HG02852 (cell line): Measurements from ENCODE around the gene TCN1.
A peak's percentile ranks its signal among the peaks of the same experiment; 100 is the strongest.

Experiments
- ATAC-seq: cut with Tn5 transposase; IDR thresholded peaks from one replicate; pipeline ENCODE4 v1.9.1; 2021; ENCODE audit warnings: mild to moderate bottlenecking, moderate library complexity; ENCODE audit not compliant: unreplicated experiment

TCN1 gene

DNA sequence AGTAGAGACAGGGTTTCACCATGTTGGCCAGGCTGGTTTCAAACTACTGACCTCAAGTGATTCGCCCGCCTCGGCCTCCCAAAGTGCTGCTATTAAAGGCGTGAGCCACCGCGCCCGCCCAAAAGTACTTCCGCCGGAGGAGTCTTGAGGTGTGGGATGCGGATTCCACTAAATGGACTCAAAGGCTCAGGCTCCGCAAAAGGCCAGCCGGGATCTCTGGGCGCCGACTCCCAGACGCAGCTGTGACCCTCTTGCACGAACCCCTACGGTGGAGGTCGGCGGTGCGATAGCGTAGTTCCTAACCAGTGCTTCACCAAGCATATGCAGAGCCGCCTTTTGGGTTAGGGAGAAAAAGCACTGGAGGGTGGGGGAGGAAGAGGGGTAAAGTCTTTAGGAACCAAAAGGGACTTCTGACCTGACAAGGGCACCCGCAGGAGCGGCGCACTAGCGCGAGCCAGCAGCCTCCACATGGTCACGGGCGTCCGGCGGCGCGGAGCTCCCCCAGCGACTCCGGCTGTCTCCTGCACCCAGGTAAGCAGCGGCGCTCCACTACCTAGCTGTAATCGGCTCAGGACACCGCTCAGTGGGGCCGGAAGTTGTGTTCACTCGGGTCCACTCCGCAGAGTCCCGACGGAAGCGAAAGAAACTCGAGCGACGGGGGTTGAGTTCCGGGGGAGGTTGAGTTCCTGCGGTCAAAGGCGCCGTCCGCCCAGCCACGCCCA lies 55.9 kb downstream of the TCN1 start, which contains the start of gene MRPL16:
TSS of gene MRPL16 (minus strand) at position 590 of the 722 bp plus-strand sequence. CDS start at position 470, 120 bp downstream.
- peak; percentile 98 for ATAC-seq

DNA sequence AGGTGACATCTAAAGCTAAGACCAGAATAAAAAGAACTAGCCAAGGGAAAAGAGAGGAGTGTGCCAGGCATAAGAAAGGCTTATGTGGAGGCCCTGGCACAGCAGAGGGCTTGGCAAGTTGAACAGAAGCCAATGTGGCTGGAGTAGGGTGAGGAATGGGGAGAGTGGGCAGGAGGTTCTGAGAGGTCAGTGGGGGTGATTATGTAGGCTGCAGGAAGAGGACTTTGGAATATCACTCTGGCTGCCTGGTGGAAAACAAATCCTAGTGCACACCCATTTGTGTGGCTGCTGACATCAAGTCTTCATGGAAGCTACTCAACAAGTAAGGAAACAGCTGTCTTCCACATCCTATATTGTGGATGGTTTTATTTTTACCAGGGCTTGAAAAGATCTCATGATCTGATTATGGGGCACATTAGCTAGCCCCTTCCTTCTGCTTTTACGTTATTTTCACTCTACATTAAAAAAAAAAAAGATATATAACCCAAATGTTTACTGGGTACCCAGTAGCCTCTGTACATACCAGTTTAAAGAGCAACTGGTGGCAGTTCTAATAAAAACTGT lies 59.2 kb downstream of the TCN1 start:
- no peak for ATAC-seq

DNA sequence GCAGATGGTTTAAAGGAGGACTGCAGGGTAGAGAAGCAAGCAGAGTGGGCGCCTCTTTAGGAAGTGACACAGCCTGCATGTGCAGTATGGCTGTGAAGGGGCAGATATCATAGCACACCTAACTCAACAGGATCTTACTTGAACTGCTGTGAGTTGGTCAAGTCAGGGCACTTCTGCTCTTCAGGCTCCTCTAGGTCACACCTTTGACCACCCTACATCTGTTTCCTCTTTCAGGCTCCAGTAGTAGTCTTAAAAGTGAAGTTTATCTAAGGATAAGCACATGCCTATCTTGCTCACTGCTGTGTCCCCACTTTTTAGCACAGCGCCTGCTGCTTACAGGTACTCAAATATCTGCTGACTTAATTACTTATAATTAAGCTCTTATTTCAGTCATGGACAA lies 62.2 kb downstream of the TCN1 start:
- no peak for ATAC-seq
